HCT116 (cell line): Measurements from ENCODE around the gene RXRA. TPM values are rescaled to one million over a fixed set of nuclear protein-coding genes. Genes with fewer than 3 reads are reported as not detected.

ENCODE experiments used
- ATAC-seq: fragments of 200-7000 bp; cut with Tn5 transposase; 2 replicates; pipeline ENCODE4 v1.9.1; 2020; ENCODE audit warnings: mild to moderate bottlenecking, moderate library complexity
- BruUV-seq: library from RNA; stranded (reverse); fragments of 400-500 nt; replicated peaks from 2 replicates; lab custom pipeline; 2021; lab: Mats Ljungman, UMichigan
- CTCF ChIA-PET: fragments of 300-600 bp; sonication (Branson Sonifier 250); formaldehyde crosslinking; loops from one replicate; lab custom pipeline; 2021; ENCODE audit warnings: antibody characterized with exemption; lab: Charles Lee
- POLR2A ChIA-PET: fragments of 300-600, 350-600 bp; sonication (Branson Sonifier 250); formaldehyde crosslinking; loops from one replicate; lab custom pipeline; 2021; ENCODE audit warnings: antibody characterized with exemption; lab: Charles Lee
- RAD21 ChIA-PET, 2 experiments: fragments of 300-600 bp; sonication (Branson Sonifier 250); formaldehyde crosslinking; loops; one replicate each; lab custom pipeline; 2023; ENCODE audit warnings: low total read pairs in 2 of 2; ENCODE audit not compliant: uncharacterized antibody in 2 of 2, unreplicated experiment in 2 of 2, low non-redundant PET in 1 of 2; lab: Charles Lee
- DNase-seq: peaks from one replicate; pipeline ENCODE4 v3.0.0-alpha.2; 2010; ENCODE audit warnings: low read depth, low spot score
- H2AFZ ChIP-seq: fragments of 200-600 bp; shearing (Covaris generic), sonication (generic); 2 replicates; pipeline ENCODE4 v1.6.1; 2017; ENCODE audit warnings: low read depth, mixed run types, mixed read lengths, antibody characterized with exemption, low read length; ENCODE audit not compliant: poor library complexity, severe bottlenecking
- H3K27ac ChIP-seq: 2 replicates; pipeline ENCODE4 v1.5.1; 2012; ENCODE audit warnings: low read depth, low read length
- H3K27me3 ChIP-seq: fragments of 200-600 bp; sonication (generic); 2 replicates; pipeline ENCODE4 v1.6.1; 2016; ENCODE audit warnings: mixed run types, low read length, mixed read lengths; ENCODE audit not compliant: insufficient read depth
- H3K36me3 ChIP-seq, 2 experiments: fragments of 200-500 bp in 1 of 2; fragments of 200-600 bp in 1 of 2; sonication (Bioruptor generic) in 1 of 2; sonication (generic) in 1 of 2; 2 replicates each; pipeline versions ENCODE4 v1.5.1 to v1.6.1; 2014 to 2016; ENCODE audit warnings: low read length in 2 of 2, inconsistent platforms in 1 of 2, mixed read lengths in 1 of 2, mixed run types in 1 of 2; ENCODE audit not compliant: insufficient read depth in 2 of 2, control insufficient read depth in 1 of 2
- H3K4me1 ChIP-seq, 2 experiments: fragments of 200-600 bp in 1 of 2; sonication (generic) in 1 of 2; 2 replicates each; pipeline versions ENCODE4 v1.5.1 to v1.6.1; 2012 to 2017; ENCODE audit warnings: low read length in 2 of 2, inconsistent platforms in 1 of 2, mild to moderate bottlenecking in 1 of 2, mixed read lengths in 1 of 2, mixed run types in 1 of 2, moderate library complexity in 1 of 2; ENCODE audit not compliant: insufficient read depth in 2 of 2, control insufficient read depth in 1 of 2
- H3K4me2 ChIP-seq: fragments of 200-600 bp; sonication (generic); 2 replicates; pipeline ENCODE4 v1.6.1; 2017; ENCODE audit warnings: mixed run types, low read length, mixed read lengths
- H3K4me3 ChIP-seq, 2 experiments: fragments of 200-600 bp in 1 of 2; sonication (generic) in 1 of 2; replicated peaks in 1 of 2; 2 replicates each; pipeline ENCODE4 v1.5.1; 2011 to 2016; ENCODE audit warnings: low read length in 2 of 2, control low read depth in 1 of 2, low read depth in 1 of 2, mild to moderate bottlenecking in 1 of 2, mixed read lengths in 1 of 2, mixed run types in 1 of 2
- H3K79me2 ChIP-seq: fragments of 200-600 bp; sonication (generic); 2 replicates; pipeline ENCODE4 v1.6.1; 2017; ENCODE audit warnings: mild to moderate bottlenecking, mixed run types, low read length, moderate library complexity, mixed read lengths; ENCODE audit not compliant: insufficient read depth
- H3K9ac ChIP-seq: fragments of 200-600 bp; sonication (generic); 2 replicates; pipeline ENCODE4 v1.6.1; 2016; ENCODE audit warnings: low read length, mixed read lengths
- H3K9me2 ChIP-seq: fragments of 200-600 bp; sonication (generic), shearing (Covaris generic); 2 replicates; pipeline ENCODE4 v1.6.1; 2017; ENCODE audit warnings: mixed run types, mild to moderate bottlenecking, moderate library complexity; ENCODE audit not compliant: insufficient read depth
- H3K9me3 ChIP-seq, 2 experiments: fragments of 200-500 bp in 1 of 2; fragments of 200-600 bp in 1 of 2; sonication (Bioruptor generic) in 1 of 2; sonication (generic) in 1 of 2; 2 replicates each; pipeline ENCODE4 v1.6.1; 2014 to 2017; ENCODE audit warnings: low read length in 2 of 2, mixed read lengths in 2 of 2, inconsistent platforms in 1 of 2, low read depth in 1 of 2, mild to moderate bottlenecking in 1 of 2, mixed run types in 1 of 2, moderate library complexity in 1 of 2; ENCODE audit not compliant: control insufficient read depth in 1 of 2, insufficient read depth in 1 of 2
- H4K20me1 ChIP-seq: fragments of 200-600 bp; sonication (generic), shearing (Covaris generic); 2 replicates; pipeline ENCODE4 v1.6.1; 2017; ENCODE audit warnings: mixed run types, mild to moderate bottlenecking, moderate library complexity; ENCODE audit not compliant: insufficient read depth
- CBX3 ChIP-seq: IDR thresholded peaks from 2 replicates; pipeline ENCODE4 v1.6.1; 2012; ENCODE audit warnings: low read depth
- POLR2A ChIP-seq: IDR thresholded peaks from 2 replicates; pipeline ENCODE4 v1.7.0; 2011; ENCODE audit warnings: borderline replicate concordance; ENCODE audit not compliant: insufficient read depth, insufficient read length; ENCODE audit errors: extremely low read depth
- RAD21 ChIP-seq: IDR thresholded peaks from 2 replicates; pipeline ENCODE4 v1.6.1; 2012; ENCODE audit warnings: low read depth, mild to moderate bottlenecking
- intact Hi-C: fragments of 100-400 bp; cut with micrococcal nuclease; formaldehyde crosslinking; loops from 2 replicates; pipeline ENCODE4 v1.10.0; 2022
- total RNA-seq: library from RNA; stranded (reverse); gene quantifications from one replicate; pipeline ENCODE4 v1.2.1, GENCODE V29; 2021; ENCODE audit not compliant: unreplicated experiment
- TF ChIP-seq, protein P1 (sequence below): IDR thresholded peaks from 2 replicates; pipeline ENCODE4 v1.6.1; 2012
- TF ChIP-seq, protein P2 (sequence below): IDR thresholded peaks from 2 replicates; pipeline ENCODE4 v1.6.1; 2011; ENCODE audit warnings: mild to moderate bottlenecking, low read length, moderate library complexity; ENCODE audit not compliant: insufficient replicate concordance; ENCODE audit errors: extremely low read depth

Gene RXRA
- total RNA-seq, 1 experiment from 2014 or later, result 43.9 TPM

DNA sequence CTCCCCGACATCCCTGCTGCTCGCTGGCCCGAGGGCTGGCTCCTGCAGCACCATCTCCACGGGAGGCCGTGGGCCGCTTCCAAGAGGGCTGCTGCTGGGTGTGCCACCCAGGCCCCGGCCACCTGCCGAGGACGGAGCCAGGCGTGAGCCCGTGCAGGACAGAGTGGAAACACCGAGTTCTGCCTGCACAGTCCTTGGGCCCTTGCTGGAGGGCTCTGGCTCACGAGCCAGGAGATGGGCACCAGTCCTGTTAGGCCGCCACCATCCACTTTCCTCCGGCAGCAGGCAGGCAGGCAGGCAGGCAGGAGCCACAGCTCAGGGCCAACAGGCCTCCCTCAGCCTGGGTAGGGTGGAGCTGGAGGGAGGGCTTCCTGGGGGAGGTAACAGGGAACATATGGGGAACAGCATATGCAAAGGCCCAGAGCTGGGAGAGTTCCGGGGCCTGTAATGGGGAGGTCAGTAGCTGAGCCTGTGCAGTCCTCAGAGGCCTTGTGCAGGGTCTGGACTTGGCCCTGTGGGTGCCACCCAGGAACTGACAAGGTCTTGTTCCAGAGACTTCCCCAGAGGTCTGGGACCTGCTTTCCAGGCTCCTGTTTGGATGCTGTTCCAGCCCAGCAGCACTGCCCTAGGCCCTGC is 31.9 kb downstream of the RXRA start (continued):
- TF ChIP-seq RAD21 (no peak), CBX3 (no peak)
- TF ChIP-seq, protein P1, sequence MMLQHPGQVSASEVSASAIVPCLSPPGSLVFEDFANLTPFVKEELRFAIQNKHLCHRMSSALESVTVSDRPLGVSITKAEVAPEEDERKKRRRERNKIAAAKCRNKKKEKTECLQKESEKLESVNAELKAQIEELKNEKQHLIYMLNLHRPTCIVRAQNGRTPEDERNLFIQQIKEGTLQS, result no peak
- TF ChIP-seq, protein P2, sequence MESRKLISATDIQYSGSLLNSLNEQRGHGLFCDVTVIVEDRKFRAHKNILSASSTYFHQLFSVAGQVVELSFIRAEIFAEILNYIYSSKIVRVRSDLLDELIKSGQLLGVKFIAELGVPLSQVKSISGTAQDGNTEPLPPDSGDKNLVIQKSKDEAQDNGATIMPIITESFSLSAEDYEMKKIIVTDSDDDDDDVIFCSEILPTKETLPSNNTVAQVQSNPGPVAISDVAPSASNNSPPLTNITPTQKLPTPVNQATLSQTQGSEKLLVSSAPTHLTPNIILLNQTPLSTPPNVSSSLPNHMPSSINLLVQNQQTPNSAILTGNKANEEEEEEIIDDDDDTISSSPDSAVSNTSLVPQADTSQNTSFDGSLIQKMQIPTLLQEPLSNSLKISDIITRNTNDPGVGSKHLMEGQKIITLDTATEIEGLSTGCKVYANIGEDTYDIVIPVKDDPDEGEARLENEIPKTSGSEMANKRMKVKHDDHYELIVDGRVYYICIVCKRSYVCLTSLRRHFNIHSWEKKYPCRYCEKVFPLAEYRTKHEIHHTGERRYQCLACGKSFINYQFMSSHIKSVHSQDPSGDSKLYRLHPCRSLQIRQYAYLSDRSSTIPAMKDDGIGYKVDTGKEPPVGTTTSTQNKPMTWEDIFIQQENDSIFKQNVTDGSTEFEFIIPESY, result no peak

DNA sequence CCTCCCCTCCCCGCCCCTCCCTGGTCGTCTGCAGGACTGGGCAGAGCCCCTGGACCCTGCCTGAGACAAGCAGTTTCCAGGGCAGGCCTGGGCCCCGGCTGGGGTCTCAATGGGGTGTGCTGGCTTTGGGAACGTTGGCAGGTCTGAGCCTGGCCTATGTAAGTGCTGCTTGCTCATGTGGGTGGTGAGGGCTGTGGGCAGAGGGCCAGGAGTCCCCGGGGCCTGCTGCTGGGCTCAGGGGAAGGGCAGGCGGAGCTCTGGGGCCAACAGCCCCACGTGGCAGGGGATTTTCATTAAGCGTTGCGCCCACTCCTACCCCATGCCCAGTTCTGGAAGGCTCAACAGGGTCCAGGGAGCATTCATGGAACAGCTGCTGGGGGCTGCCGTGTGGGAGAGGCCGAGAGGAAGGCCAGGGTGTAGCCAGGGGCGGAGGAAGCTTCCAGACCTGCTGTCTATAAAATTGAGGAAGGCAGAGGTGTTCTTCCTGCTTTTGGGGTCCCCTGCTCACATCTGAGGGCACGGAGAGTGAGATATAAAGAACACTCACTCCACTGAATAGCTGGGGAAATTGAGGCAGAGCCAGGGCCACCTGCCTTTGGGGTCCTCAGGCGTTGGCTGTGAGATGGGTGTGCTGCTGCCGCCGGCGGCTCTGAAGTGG is 32.5 kb downstream of the RXRA start:
- intact Hi-C loops, result no loop called here
- H3K9me2 ChIP-seq, result no peaks in the 10 kb centered on the region
- H3K9ac ChIP-seq, result no peak overlapping the region
- peaks cover 44% of the 10 kb centered on the region; the same call in 1 of the 2 replicates for H3K79me2 ChIP-seq
- H3K27me3 ChIP-seq, result no peaks in the 10 kb centered on the region
- no peaks in the 10 kb centered on the region for H3K36me3 ChIP-seq
- no peak overlapping the region for H2AFZ ChIP-seq
- peaks cover 24 to 25% of the 10 kb centered on the region in 2 experiments; a peak in 2 of 4 replicates for H3K4me1 ChIP-seq
- no peaks in the 10 kb centered on the region for H4K20me1 ChIP-seq
- no peaks in the 10 kb centered on the region for H3K9me3 ChIP-seq
- no TSS peak for BruUV-seq
- RAD21 ChIA-PET, result no interaction called here
- DNase-seq, result no peak
- no peak overlapping the region; the same call in 1 of the 2 replicates for H3K27ac ChIP-seq
- TF ChIP-seq POLR2A, result no peak
- TF ChIP-seq, all 23 proteins: peak for 0
- ATAC-seq, result no peak
- ChIA-PET CTCF (no interaction called here), POLR2A (no interaction called here)
- Histone ChIP-seq H3K4me3 (no peak overlapping the region), H3K4me2 (no peak overlapping the region)
